Endothelial cell (in vitro differentiated cells): Measurements from ENCODE around the gene VPS51. TPM values are rescaled to one million over a fixed set of nuclear protein-coding genes. Genes with fewer than 3 reads are reported as not detected.

ENCODE experiments used
- DNase-seq: peaks from one replicate; pipeline ENCODE4 v3.0.0; 2021; ENCODE audit warnings: low spot score
- H3K27ac Mint-ChIP-seq: one replicate; pipeline ENCODE4 v1.8.0; 2021; ENCODE audit warnings: mixed read lengths, inconsistent platforms; ENCODE audit not compliant: unreplicated experiment
- H3K27me3 Mint-ChIP-seq: one replicate; pipeline ENCODE4 v1.8.0; 2021; ENCODE audit warnings: mild to moderate bottlenecking, moderate library complexity, mixed read lengths, inconsistent platforms; ENCODE audit not compliant: unreplicated experiment
- H3K36me3 Mint-ChIP-seq: one replicate; pipeline ENCODE4 v1.8.0; 2021; ENCODE audit warnings: mild to moderate bottlenecking, low read depth, mixed read lengths, inconsistent platforms; ENCODE audit not compliant: unreplicated experiment
- H3K4me1 Mint-ChIP-seq: one replicate; pipeline ENCODE4 v1.8.0; 2021; ENCODE audit warnings: mild to moderate bottlenecking, mixed read lengths, inconsistent platforms; ENCODE audit not compliant: unreplicated experiment
- H3K4me3 Mint-ChIP-seq: one replicate; pipeline ENCODE4 v1.8.0; 2021; ENCODE audit warnings: mild to moderate bottlenecking, mixed read lengths, inconsistent platforms; ENCODE audit not compliant: unreplicated experiment
- H3K9me3 Mint-ChIP-seq: one replicate; pipeline ENCODE4 v1.8.0; 2021; ENCODE audit warnings: mixed read lengths, inconsistent platforms; ENCODE audit not compliant: unreplicated experiment
- total RNA-seq: library from RNA; stranded (reverse); fragmentation: NEBNext Ultra II Directional; extraction: Animal tissue kit (Norgen Biotek cat#: 25700); gene quantifications from one replicate; pipeline ENCODE4 v1.2.1, GENCODE V29; 2021; ENCODE audit not compliant: unreplicated experiment
- TF ChIP-seq, protein P1 (sequence below): fragments of 200-600 bp; sonication (generic); IDR thresholded peaks from one replicate; pipeline ENCODE4 v1.5.0; 2021; ENCODE audit warnings: antibody characterized with exemption; ENCODE audit not compliant: unreplicated experiment

The VPS51 gene
- total RNA-seq, 1 donor from 2014 or later = 161 TPM

DNA sequence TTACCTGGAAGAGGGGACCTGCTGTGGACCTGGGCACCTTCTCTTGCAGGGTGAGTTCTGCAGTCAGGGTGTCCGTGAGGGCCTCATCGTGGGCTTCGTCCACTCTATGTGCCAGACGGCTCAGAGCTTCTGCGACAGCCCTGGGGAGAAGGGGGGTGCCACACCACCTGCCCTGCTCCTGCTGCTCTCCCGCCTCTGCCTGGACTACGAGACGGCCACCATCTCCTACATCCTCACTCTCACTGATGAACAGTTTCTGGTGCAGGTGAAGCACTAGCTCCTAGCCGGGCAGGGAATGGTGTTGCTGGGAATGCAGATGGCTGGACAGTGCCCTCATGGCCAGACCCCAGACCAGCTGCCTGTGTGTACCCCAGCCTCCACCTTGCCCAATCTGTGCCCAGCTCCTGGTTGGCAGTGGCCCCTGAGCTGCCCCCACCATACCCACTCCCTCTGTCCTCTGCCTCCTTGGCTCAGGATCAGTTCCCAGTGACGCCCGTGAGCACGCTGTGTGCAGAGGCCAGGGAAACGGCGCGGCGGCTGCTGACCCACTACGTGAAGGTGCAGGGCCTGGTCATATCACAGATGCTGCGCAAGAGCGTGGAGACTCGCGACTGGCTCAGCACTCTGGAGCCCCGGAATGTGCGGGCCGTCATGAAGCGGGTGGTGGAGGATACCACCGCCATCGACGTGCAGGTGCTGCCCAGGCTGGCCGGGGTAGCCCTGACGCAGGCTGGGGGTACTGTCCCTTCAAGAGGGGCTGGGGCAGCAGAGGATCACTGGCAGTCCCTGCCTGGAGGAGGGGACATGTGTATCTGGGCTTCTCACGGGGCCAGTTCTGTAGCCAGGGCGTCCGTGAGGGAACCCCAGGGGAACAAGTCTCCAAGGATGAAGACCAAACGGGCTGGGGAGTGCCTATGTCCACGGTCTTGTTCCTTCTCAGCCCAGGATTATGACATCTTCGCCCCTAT lies 13.5 kb downstream of the VPS51 start:
- TF ChIP-seq, protein P1, sequence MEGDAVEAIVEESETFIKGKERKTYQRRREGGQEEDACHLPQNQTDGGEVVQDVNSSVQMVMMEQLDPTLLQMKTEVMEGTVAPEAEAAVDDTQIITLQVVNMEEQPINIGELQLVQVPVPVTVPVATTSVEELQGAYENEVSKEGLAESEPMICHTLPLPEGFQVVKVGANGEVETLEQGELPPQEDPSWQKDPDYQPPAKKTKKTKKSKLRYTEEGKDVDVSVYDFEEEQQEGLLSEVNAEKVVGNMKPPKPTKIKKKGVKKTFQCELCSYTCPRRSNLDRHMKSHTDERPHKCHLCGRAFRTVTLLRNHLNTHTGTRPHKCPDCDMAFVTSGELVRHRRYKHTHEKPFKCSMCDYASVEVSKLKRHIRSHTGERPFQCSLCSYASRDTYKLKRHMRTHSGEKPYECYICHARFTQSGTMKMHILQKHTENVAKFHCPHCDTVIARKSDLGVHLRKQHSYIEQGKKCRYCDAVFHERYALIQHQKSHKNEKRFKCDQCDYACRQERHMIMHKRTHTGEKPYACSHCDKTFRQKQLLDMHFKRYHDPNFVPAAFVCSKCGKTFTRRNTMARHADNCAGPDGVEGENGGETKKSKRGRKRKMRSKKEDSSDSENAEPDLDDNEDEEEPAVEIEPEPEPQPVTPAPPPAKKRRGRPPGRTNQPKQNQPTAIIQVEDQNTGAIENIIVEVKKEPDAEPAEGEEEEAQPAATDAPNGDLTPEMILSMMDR = no peak
- H3K9me3 Mint-ChIP-seq = no peaks in the 10 kb centered on the region
- H3K4me3 Mint-ChIP-seq = no peak overlapping the region
- peaks cover 21% of the 10 kb centered on the region for H3K27me3 Mint-ChIP-seq
- DNase-seq = no peak
- H3K4me1 Mint-ChIP-seq = peaks cover 9% of the 10 kb centered on the region
- peaks cover 28% of the 10 kb centered on the region for H3K36me3 Mint-ChIP-seq
- H3K27ac Mint-ChIP-seq = no peak overlapping the region

DNA sequence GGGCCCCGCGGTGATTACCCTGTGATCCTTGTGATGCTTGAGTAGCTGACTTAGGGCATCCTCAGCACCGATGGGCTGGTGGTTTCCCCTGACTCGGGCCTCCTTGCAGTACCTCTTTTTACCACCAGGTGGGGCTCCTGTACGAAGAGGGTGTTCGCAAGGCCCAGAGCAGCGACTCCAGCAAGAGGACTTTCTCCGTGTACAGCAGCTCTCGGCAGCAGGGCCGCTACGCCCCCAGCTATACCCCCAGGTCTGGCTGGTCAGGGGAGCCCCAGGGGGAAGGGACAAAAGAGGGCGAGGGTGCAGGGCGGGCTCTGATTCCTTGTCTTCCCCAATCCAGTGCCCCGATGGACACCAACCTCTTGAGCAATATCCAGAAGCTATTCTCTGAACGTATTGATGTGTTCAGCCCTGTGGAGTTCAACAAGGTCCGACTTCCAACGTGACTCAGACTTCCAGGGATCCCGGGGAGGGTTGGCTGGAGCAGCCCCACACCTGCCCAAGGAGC lies 14.4 kb downstream of the VPS51 start:
- peak; percentile 98 for DNase-seq
- Mint-ChIP-seq H3K4me3 (no peak overlapping the region), H3K9me3 (no peaks in the 10 kb centered on the region)

DNA sequence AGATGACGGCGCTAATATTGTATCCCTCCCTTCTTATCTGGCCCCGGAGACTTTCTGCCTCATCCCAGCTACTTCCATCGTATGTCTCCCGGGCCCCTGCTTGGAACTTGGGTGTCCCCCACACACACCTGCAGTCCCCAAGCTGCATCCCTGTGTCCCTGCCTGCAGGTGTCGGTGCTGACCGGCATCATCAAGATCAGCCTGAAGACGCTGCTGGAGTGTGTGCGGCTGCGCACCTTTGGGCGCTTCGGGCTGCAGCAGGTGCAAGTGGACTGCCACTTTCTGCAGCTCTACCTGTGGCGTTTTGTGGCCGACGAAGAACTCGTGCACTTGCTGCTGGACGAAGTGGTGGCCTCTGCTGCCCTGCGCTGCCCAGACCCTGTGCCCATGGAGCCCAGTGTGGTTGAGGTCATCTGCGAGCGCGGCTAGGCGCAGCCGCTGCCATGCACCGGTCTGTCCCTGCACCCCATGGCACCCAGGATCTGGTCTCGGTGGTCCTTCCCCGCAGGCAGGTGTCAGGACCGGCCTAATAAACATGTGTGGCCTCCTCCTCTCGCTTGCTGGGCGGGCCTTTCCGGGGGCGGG lies 15.2 kb downstream of the VPS51 start:
- Mint-ChIP-seq H3K27ac (no peak overlapping the region), H3K9me3 (no peaks in the 10 kb centered on the region), H3K36me3 (peaks cover 20% of the 10 kb centered on the region), H3K4me1 (peaks cover 6% of the 10 kb centered on the region), H3K4me3 (peak overlapping the region; percentile 93), H3K27me3 (peaks cover 20% of the 10 kb centered on the region)
- DNase-seq = no peak
- TF ChIP-seq, protein P1 = no peak

More for the DNA sequence above, 14.4 kb downstream of the VPS51 start:
- peaks cover 9% of the 10 kb centered on the region for H3K4me1 Mint-ChIP-seq
- no peak overlapping the region for H3K27ac Mint-ChIP-seq
- H3K27me3 Mint-ChIP-seq = peaks cover 22% of the 10 kb centered on the region
- peaks cover 28% of the 10 kb centered on the region for H3K36me3 Mint-ChIP-seq
- TF ChIP-seq, protein P1 = peak; percentile 99

DNA sequence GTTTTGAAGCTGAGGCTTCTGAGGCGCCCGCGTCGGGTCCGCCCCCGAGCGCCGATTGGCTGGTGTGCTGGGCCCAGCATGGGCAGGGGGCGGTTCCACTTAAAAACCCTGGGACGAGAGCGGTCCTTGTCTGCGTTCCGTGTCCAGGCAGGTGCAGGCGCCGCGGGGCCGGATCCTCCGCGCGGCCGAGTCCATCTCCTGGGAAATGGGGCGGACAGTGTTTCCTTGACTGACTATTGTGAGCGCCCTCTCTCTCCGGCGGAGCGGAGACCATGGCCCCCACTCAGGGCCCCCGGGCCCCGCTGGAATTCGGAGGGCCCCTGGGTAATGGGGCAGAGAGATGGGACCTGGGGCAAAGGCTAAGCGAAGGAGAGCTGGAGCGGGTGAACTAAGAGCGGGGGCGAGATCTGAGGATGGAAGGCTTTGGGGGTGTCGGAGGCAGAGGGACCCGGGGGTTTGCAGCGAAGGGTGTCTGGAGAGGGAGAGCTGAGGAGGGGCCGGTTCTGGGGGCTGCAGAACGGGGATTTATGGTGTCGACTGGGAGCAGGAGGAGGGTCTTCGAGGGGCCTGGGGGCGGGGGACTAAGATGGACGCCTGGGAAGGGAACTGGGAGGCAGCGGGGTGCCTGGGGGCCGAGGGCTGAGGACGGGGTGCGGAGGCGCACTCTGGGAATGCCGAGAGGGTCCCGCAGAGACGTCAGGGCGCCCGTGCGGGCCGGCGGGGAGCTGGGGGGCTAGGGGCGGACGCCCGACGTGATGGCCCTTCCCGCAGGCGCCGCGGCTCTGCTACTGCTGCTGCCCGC lies 15.9 kb downstream of the VPS51 start, which contains the start of gene TM7SF2:
Gene TM7SF2 (plus strand): TSS at position 129 of the 802 bp plus-strand sequence. CDS start 144 bp downstream, at position 273.
- H3K9me3 Mint-ChIP-seq = no peaks in the 10 kb centered on the region
- DNase-seq = peak; percentile 91
- peak within 1 kb of the TSS; percentile 93 for H3K4me3 Mint-ChIP-seq
- peaks cover 6% of the 10 kb centered on the region for H3K4me1 Mint-ChIP-seq
- H3K27ac Mint-ChIP-seq = no peak within 1 kb of the TSS
- H3K36me3 Mint-ChIP-seq = peaks cover 16% of the 10 kb centered on the region
- TF ChIP-seq, protein P1 = no peak
- H3K27me3 Mint-ChIP-seq = peaks cover 22% of the 10 kb centered on the region
